GM19351 (cell line): ENCODE data around the gene YBX1.
A peak's percentile ranks its signal among the peaks of the same experiment; 100 is the strongest.

ENCODE experiments used
- ATAC-seq: cut with Tn5 transposase; IDR thresholded peaks from one replicate; pipeline ENCODE4 v1.9.1; 2021; ENCODE audit warnings: mild to moderate bottlenecking, moderate library complexity; ENCODE audit not compliant: unreplicated experiment

Gene YBX1

DNA sequence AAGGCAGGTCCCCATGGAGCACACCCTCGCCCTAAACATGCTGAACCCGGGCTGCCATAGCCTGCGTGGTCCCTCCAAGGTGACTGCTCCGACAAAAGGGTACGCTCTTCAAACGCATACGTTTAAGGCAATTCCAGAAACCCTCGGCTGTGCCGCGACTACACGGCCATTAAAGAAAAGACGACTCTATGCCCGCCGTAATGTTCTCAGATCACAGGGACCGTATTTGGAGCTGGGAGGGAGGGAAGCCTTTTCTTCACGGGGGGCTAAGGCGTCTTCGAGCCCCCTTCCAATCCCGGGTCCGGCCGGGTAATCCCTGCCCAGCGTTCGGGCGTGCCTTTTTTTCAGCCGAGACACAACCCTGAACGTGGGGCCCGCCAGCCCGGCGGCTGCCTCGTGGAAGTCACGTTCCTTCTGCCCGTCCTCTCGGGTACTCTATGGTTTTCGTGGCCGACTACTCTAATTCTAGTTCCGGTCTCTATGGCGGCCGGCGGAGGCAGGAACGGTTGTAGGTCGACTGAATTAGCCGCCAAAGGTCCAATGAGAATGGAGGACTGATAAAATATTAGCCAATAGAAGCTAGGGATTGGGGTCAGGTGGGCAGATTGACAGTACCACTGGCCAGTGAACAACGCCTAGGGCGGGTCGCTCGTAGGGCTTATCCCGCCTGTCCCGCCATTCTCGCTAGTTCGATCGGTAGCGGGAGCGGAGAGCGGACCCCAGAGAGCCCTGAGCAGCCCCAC is at the start of gene YBX1:
YBX1 (plus strand) TSS at position 678 of the 743 bp plus-strand sequence. CDS start 148 bp downstream, outside the sequence.
- ATAC-seq = peak; percentile 90

DNA sequence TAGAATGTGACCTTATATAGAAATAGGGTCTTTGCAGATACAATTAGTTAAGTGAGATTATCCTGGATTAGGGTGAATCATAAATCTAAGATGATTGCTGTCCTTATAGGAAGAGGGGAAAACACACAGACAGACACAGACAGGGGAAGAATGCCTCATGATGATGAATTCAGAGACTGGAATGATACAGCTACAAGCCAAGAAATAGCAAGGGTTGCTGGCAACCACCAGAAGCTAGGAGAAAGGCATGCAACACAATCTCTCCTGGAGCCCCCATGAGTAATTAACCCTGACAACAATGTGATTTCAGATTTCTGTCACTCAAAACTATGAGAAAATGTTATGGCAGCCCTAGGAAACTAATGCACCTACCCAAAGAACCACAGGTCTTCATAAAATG is 43.1 kb upstream of the YBX1 start:
- ATAC-seq = no peak

DNA sequence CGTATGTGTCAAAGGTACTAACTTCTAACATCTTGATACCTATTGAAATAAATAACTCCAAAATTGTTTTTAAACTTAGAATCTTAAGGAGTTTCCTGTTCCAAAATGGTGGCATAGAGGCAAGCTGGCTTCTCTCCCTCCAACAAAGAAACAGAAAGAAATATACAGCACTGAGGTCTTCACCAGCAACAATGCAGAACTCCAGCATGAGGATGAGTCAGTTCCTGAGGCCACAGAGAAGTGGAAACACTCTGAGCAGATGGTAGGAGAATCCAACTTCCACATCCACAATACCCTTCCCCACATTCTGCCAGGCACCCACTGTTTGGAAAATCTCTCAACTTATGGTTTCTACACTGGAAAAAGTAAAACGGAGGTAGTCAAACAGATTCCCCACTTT is 36.2 kb upstream of the YBX1 start:
- no peak for ATAC-seq

DNA sequence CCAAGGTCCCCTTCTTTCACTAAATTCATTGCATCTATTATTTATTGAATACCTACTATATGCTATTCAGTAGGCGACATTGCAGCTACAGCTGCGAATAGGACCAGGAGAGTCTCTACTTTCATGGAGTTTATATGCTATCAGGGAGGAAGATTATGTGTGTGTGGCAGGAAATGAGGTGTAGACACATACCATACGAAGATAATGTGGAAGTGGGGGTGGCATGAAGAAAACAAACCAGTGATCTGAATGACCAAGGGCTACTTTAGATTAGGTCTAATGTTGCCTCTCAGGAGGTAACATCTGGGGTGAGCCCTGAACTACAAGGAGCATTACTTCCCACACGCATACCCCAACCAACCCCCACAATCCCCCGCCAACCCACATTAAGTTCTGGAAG is 25.0 kb upstream of the YBX1 start:
- no peak for ATAC-seq

DNA sequence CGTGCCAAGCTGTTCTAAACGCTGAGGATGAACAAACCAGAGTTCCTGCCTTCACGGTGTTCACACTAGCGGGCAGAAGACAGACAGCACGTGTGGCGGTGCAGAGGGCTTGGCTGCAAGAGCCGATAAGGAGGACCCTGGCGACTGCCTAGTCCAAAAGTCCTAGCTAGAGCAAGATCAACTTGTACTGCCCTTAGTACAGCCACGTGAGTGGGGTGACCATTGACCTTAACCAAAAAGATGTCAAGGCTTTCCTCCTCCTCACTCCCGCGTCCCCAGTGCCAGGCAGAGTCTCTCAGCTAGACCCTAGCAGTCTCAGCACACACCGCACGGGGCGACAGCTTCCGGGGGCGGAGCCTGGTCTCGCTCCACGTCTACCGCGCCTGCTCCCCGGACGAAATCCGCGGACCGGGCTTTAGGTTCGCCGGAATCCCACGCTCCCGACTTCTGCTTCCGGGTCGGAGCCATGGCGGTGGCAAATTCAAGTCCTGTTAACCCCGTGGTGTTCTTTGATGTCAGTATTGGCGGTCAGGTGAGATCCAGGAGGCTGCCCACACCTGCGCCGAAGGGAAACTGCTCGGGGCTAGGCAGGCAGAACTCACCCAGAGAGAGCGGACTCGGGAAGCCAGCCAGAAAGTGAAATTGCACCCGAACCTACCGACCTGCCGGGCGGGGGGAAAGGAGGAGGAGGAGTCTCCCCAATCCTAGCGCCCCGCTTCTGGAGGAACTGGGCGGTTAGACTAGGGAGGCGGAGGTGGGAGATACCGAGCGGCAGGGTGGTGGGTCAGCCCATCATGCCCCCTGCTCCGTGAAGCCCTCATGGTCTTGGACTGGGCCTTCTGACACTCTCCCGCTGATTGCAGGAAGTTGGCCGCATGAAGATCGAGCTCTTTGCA is 24.0 kb upstream of the YBX1 start, which contains the start of gene PPIH:
PPIH (plus strand) TSS at position 443 of the 896 bp plus-strand sequence; CDS start at position 467, 24 bp downstream.
- ATAC-seq = peak; percentile 95

DNA sequence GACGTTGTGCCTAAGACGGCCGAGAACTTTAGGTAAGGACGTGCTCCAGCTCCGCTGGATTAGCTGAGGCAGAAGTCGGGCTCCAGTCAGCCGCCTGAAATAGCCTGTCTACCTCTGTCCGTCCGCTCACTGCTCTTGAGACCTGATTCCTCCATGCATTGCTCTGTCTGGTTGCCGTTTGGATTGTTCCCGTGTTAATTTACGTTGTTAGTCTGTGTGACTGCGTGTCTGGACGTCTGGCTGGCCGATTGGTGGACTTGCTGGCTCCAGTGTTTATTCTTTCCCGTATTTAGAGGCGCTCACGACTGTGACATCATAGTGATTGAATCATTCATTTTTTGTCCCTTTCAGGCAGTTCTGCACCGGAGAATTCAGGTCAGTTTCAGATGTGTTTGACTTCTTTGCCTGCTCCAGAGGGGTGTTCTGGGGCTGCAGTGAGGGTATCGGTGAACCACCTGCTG is 23.3 kb upstream of the YBX1 start:
- no peak for ATAC-seq

DNA sequence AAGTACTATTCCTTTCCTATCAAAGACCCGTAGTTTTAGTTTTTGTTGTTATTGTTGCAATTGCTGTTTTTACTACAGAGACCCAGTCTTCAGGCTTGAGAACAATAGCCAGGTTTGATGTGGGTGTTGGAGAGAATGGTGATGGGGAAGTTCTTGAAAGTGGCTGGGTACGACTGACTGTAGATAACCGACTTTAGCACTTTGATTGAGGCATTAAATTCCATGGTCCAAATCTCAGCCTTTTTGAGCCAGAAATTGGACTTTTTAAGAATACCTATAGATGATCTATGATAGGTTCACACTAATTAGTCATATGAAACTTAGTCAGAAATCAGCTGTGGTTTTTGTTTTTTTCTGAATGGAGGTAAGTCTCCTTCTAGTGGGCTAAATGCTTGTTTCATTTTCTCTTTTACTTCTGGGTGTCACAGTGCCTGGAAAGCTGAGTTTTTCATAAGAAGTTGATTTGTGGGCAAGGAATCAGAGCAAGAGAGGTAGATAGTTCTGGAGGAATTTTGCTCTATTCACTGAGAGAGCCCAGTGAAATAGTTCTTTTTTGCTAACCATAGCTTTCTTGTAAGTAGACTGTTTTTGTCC is 21.2 kb upstream of the YBX1 start:
- ATAC-seq = no peak

DNA sequence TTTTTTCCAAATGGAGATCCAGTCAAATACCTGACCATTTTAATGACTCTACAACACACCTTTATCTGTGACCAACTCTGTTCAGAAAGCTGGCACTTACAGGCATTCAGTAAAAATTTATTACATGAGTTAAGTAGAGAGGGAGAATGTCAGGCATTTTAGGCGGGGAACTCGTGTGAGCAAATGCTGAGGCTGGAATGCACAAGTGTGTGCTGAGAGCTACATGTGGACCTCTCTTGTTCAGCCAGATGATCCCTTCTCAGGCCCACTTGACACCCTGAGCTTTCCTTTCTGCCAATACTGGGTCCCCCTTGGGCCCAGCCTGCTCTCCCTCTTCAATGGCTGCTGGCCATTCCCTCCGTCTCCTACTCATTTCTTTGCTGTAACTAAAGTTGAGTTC is 12.3 kb upstream of the YBX1 start:
- no peak for ATAC-seq

DNA sequence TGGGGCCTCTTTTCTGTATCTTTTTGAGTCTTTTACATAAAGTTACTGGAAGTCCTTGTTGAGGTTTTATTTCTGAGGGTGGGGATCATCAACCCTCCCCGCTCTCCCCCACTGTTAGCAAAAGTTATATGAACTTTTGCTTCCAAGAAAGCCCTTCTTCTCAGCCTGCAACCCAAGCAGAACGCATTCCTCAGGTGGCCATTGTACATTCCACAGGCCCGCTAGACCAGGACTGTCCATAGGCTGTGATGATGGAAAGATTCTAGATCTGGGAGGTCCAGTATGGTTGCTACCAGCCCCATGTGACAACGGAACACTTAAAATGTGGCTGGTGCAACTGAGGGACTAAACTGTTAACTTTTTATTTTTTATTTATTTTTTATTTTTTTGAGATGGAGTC is 11.8 kb upstream of the YBX1 start:
- no peak for ATAC-seq

DNA sequence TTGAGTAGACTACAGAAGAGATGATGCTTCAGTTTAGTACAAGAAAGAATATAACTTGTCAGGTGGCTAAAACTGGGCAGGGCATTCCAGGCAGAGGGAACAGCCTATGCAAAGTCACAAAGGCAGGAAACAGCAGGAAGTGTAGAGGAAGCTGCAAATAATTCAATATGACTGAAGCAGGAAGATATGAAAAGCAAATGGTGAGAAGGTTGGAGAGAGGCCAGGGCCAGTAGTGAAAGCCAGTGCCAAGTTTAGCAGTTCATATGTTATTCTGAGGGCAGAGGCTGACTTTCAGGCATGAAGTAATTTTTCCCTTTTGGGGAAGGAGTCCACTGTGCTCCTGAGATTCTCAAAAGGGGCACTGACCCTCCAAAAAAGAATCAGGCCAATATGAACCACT is 8.0 kb upstream of the YBX1 start:
- ATAC-seq = no peak

DNA sequence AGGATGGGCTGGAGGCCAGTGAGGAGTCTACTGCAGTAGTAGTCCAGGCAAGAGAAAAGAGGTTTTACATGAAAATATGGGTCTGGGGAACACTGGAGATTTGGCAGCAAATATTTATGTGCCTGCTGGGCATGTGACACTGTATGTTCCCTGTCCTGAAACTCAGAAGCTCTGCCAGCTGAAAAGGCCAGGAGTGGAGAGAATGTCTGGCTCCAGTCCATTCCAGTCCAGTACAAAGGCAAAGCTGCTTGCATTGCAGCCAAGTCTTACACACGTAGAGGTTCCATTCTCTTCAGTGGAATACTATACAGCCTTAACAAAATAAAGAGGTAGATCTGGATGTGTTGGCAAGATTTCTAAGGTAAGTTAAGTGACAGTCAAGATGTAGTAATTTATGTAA is 7.5 kb upstream of the YBX1 start:
- ATAC-seq = no peak

DNA sequence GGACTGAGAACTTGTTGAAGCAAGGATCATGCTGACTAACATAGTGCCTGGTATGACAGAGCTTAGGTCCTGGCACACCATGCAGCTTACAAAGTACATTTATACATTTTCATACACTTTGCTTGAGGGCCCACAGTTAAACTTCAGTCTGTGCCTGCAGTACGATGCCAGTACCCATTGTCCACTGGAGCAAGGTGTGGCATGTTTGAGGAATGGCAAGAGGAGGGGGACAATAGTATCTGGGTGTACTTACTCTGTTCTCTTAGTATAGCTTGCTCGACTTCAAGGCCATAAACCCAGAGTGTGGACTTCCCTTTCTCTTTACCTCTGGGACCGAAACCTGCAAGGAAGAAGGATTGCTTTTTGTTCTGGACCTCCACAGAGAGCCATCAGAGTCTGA is 6.8 kb upstream of the YBX1 start:
- ATAC-seq = no peak

DNA sequence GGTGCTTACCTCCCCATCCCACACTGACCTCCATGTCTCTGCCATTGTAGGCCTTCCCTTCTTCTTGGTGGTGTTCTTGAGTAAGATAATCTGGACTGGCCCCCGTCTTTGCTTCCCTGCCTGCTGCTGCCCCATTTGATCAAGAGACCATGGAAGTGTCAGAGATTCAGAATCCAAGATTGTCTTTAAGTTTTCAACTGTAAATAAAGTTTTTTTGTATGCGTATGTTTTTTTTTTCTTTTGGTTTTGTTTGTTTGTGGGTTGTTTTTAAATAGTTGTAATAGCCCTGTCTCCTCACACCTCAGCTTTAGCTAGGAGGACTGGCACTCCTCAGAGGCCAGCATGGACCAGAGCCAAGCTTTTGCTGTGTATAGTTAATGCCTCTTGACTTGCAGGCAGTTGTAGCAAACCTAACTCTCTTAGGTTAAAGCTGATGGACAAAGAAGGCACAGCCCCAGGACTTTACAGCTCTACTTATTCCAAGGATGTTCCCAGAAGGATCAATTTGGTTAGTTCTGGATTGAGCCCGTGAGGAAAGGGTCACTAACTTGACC is 5.6 kb upstream of the YBX1 start:
- no peak for ATAC-seq

DNA sequence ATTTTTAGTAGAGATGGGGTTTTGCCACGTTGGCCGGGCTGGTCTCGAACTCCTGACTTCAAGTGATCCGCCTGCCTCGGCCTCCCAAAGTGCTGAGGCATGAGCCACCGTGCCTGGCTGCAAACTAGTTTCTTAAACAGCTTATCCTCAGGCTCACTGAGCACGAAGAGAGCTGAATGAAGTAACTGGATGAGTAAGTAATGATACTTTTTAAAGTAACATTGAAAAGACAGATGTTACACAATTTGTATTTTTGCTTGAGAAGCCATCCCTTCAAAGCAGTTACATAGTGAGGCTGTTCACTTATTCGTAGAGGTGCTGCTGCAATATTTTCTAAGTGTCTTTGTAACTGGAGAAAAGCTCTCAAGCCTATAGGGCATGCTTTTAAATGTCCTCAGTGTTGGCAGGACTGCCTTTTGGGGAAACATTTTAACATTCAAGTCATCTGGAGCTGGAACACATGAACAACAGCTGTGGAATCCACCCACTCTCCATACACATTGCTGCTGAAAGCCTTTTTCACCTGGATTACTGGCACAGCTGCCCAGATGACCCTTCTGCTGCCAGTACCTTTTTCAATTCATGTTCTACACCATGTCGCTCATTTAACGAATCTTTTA is 2.7 kb upstream of the YBX1 start:
- ATAC-seq = no peak

DNA sequence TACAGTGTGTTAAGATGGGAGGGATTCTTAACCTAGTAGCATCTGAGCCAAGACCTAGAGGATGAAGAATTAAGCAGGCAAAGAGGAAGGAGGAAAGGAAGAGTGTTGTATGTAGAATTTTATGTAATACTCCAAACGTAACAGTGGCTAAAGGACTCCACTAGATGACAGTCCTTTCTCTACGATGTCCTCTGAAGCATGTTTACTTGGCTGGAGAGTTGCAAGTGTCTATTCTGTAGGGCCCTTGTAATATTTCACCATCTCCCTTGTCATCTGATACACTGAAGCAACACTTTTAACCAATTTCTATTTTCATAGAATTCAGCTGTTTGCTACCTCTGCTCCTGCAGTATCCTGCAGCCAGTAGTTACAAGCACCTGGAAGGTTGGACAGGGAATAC is 2.2 kb upstream of the YBX1 start:
- no peak for ATAC-seq

DNA sequence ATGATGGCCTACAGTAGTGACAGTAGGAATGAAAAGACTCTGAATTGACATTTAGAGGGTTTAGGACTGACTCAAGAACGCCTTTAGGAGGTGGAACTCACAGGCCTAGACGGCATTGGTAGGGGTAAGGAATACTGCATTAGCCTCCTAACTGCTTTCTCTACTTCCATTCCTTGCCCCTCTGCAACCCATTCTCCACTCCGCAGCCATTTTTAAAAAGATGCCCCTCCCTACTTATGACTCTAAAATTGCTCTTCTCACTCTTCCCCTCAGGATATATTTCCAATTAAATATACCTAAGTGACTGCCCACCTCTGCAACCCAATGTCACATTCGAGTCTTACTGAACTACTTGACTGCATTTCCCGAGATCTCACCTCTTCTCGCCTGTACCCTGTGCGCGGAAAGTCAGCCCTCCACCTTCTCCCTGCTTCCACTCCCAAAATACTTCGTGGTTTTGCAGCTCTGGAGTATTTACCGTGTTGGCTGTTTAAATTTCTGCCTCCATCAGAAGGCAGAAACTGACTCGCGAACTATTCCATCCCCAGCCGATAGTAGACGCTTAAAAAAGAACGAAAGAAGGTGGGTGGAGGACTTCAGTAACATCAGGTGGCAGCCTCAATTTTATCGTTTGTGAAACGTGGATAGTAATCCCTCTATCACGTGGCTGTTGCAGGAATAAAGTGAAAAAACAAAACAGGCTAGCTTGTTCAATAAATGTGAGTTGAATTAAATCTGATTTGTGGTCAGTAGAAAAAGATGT is 1.1 kb upstream of the YBX1 start:
- no peak for ATAC-seq

DNA sequence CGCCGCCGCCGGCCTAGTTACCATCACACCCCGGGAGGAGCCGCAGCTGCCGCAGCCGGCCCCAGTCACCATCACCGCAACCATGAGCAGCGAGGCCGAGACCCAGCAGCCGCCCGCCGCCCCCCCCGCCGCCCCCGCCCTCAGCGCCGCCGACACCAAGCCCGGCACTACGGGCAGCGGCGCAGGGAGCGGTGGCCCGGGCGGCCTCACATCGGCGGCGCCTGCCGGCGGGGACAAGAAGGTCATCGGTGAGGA is 193 bp downstream of the YBX1 start:
- ATAC-seq = peak; percentile 22

DNA sequence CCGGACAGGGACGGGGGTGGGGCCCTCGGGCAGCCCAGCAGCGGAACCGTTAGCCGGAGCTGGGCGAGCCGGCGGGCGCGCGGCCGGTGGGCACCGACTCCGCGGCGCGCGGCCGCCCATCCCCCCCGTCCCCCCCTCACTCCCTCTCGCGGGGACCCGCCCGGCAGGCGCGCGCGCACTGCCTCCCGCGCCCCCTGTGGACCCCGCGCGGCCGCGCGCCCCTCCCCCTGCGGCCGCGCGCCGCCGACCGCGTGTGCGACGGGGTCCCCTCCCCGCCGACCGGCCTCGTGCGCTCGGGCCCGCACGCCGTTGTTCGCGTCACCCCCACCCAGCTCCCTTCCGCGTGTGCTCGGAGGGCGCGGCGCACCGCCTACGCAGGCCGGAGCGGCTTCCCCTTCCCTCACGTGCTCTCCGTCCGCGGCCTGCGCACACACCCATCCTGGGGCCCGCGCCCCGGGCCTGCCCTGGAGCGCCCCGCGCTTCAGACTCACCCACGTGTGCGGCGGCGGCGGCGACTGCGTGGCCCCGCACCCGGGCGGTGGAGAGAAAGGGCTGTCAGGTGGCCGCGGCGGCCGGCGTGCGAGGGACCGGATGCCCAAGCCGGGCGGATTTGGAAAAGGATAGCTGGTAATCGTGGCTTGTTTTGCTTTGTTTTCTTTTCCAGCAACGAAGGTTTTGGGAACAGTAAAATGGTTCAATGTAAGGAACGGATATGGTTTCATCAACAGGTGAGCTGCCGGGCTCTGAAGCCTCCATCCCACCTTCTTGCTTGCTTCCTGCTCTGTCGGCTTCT is 717 bp downstream of the YBX1 start:
- peak; percentile 46 for ATAC-seq

DNA sequence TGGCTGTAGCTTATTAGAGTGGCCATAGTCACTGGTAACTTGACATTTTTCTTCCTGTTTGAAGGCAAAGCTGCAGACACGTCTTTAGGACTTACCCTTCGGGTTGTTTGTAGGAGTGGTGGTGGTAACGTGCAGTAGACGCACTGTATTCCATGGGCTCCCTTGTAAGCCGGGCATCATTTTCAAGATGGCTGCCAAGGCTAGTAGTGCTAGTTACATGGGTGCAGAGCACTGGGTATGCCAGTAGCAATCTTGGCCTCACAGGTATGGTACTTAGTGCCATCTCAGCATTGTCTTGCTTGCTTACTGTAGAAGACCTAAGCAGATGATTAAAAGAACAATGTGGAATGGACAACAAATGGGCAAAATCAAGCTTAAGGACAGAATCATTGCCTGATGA is 1.9 kb downstream of the YBX1 start:
- ATAC-seq = no peak

DNA sequence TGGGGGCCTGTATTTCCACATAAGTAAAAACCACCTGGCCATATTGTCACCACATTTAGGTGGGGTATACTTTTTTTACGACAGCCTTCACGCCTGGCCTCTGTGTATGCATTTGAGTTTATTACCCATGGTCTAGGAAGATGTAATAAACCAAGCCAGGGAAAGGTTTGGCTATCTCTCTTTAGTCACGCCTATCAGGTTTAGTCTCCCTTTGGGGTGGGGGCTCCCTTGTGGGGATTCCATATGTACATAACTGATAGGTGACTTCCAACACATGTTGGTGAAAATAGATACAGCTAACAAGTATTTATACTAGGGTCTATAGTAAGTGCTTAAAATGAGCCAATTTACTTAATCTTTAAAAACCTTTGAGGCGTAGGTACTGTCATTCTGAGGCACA is 4.2 kb downstream of the YBX1 start:
- no peak for ATAC-seq
